ENCODE results near the gene MACO1.

The MACO1 gene

GRCh38 chr1:25524568-25525360 lies 94.1 kb downstream of the MACO1 start:
- DNase-seq: no peak

- no peak for DNase-seq
Measured at GRCh38 chr1:25525361-25525688, 94.6 kb downstream of the MACO1 start.

- peak in 1 of 14 donors; percentile 22 for DNase-seq
Measured at GRCh38 chr1:25526753-25527152, 96.1 kb downstream of the MACO1 start.

GRCh38 chr1:25527226-25527846 lies 96.6 kb downstream of the MACO1 start:
- DNase-seq: peak in 1 of 14 donors; percentile 90

- DNase-seq: no peak
Measured at GRCh38 chr1:25527946-25528595, 97.4 kb downstream of the MACO1 start.

GRCh38 chr1:25528881-25529517 lies 98.3 kb downstream of the MACO1 start:
- DNase-seq: no peak

GRCh38 chr1:25529518-25530185 lies 99.0 kb downstream of the MACO1 start:
- no peak for DNase-seq

GRCh38 chr1:25530186-25531081 lies 99.7 kb downstream of the MACO1 start:
- no peak for DNase-seq

- no peak for DNase-seq
Measured at GRCh38 chr1:25531082-25531461, 100.4 kb downstream of the MACO1 start.

- no peak for DNase-seq
Measured at GRCh38 chr1:25532970-25533369, 102.3 kb downstream of the MACO1 start.

- DNase-seq: peak in 1 of 14 donors; percentile 52
Measured at GRCh38 chr1:25533775-25534409, 103.2 kb downstream of the MACO1 start.

- DNase-seq: peak in 1 of 14 donors; percentile 65
Measured at GRCh38 chr1:25534410-25534788, 103.7 kb downstream of the MACO1 start.

GRCh38 chr1:25536124-25536523 lies 105.4 kb downstream of the MACO1 start:
- DNase-seq: no peak

GRCh38 chr1:25537153-25537831 lies 106.6 kb downstream of the MACO1 start:
- DNase-seq: no peak

- DNase-seq: no peak
Measured at GRCh38 chr1:25538191-25538767, 107.6 kb downstream of the MACO1 start.

GRCh38 chr1:25540750-25541342 lies 110.1 kb downstream of the MACO1 start:
- peak in 3 of 14 donors; percentile 41 to 99 (median 64) for DNase-seq

GRCh38 chr1:25541425-25541824 lies 110.7 kb downstream of the MACO1 start:
- no peak for DNase-seq

- peak in 1 of 14 donors; percentile 62 for DNase-seq
Measured at GRCh38 chr1:25541889-25542658, 111.4 kb downstream of the MACO1 start.

- no peak for DNase-seq
Measured at GRCh38 chr1:25543005-25543424, 112.3 kb downstream of the MACO1 start.
